WTC11 (cell line): ENCODE measurements around the gene STX4. TPM values are rescaled to one million over a fixed set of nuclear protein-coding genes. Genes with fewer than 3 reads are reported as not detected.
A peak's percentile ranks its signal among the peaks of the same experiment; 100 is the strongest.

ENCODE experiments used
- ATAC-seq: fragments of 200-7000 bp; cut with Tn5 transposase; 2 replicates; pipeline ENCODE4 v1.10.0; 2021; ENCODE audit warnings: mild to moderate bottlenecking, moderate library complexity
- CTCF ChIA-PET: fragments of 300-600 bp; sonication (Branson Sonifier 250); formaldehyde crosslinking; loops from one replicate; lab custom pipeline; 2021; ENCODE audit warnings: antibody characterized with exemption; lab: Charles Lee
- POLR2A ChIA-PET: fragments of 350-600 bp; sonication (Branson Sonifier 250); formaldehyde crosslinking; loops from one replicate; lab custom pipeline; 2021; ENCODE audit warnings: antibody characterized with exemption; lab: Charles Lee
- DNase-seq: peaks from one replicate; pipeline ENCODE4 v3.0.0; 2021; ENCODE audit warnings: low spot score
- H3K27ac Mint-ChIP-seq: 2 replicates; pipeline ENCODE4 v1.8.0; 2021; ENCODE audit warnings: mixed read lengths
- H3K27me3 Mint-ChIP-seq: 2 replicates; pipeline ENCODE4 v1.8.0; 2021; ENCODE audit warnings: low read depth, mild to moderate bottlenecking, moderate library complexity, mixed read lengths
- H3K36me3 Mint-ChIP-seq: 2 replicates; pipeline ENCODE4 v1.8.0; 2021; ENCODE audit warnings: mixed read lengths
- H3K4me1 Mint-ChIP-seq: 2 replicates; pipeline ENCODE4 v1.8.0; 2022; ENCODE audit warnings: mixed read lengths
- H3K4me3 Mint-ChIP-seq: 2 replicates; pipeline ENCODE4 v1.8.0; 2021; ENCODE audit warnings: mild to moderate bottlenecking, moderate library complexity, mixed read lengths
- H3K9me3 Mint-ChIP-seq: 2 replicates; pipeline ENCODE4 v1.8.0; 2021; ENCODE audit warnings: mixed read lengths
- CREM ChIP-seq: sonication (generic); formaldehyde crosslinking; IDR thresholded peaks from 2 replicates; pipeline ENCODE4 v1.8.1; 2022; ENCODE audit warnings: mild to moderate bottlenecking, missing genetic modification reagents, moderate library complexity
- ETV6 ChIP-seq: sonication (generic); formaldehyde crosslinking; IDR thresholded peaks from 2 replicates; pipeline ENCODE4 v1.8.1; 2022; ENCODE audit warnings: mild to moderate bottlenecking, missing genetic modification reagents
- FOXP1 ChIP-seq: sonication (generic); formaldehyde crosslinking; IDR thresholded peaks from 2 replicates; pipeline ENCODE4 v1.8.0; 2022; ENCODE audit warnings: missing genetic modification reagents, mild to moderate bottlenecking, moderate library complexity, borderline replicate concordance
- FOXP4 ChIP-seq: sonication (generic); formaldehyde crosslinking; IDR thresholded peaks from 2 replicates; pipeline ENCODE4 v1.8.0; 2022; ENCODE audit warnings: mild to moderate bottlenecking, missing genetic modification reagents
- GABPB1 ChIP-seq: sonication (generic); formaldehyde crosslinking; IDR thresholded peaks from 2 replicates; pipeline ENCODE4 v1.8.1; 2023; ENCODE audit warnings: mild to moderate bottlenecking, missing genetic modification reagents
- MYBL2 ChIP-seq: sonication (generic); formaldehyde crosslinking; IDR thresholded peaks from 2 replicates; pipeline ENCODE4 v1.8.1; 2023; ENCODE audit warnings: mild to moderate bottlenecking, moderate library complexity, missing genetic modification reagents
- NFYB ChIP-seq: sonication (generic); formaldehyde crosslinking; conservative IDR thresholded peaks from 2 replicates; pipeline ENCODE4 v1.8.0; 2022; ENCODE audit warnings: low read depth, missing genetic modification reagents
- SMAD3 ChIP-seq: sonication (generic); formaldehyde crosslinking; IDR thresholded peaks from 2 replicates; pipeline ENCODE4 v1.8.0; 2022; ENCODE audit warnings: missing genetic modification reagents, mild to moderate bottlenecking, borderline replicate concordance
- TEAD4 ChIP-seq: sonication (generic); formaldehyde crosslinking; IDR thresholded peaks from 2 replicates; pipeline ENCODE4 v1.8.0; 2022; ENCODE audit warnings: mild to moderate bottlenecking, missing genetic modification reagents
- USF1 ChIP-seq: sonication (generic); formaldehyde crosslinking; IDR thresholded peaks from 2 replicates; pipeline ENCODE4 v1.8.0; 2022; ENCODE audit warnings: mild to moderate bottlenecking, missing genetic modification reagents
- USF2 ChIP-seq: sonication (generic); formaldehyde crosslinking; IDR thresholded peaks from 2 replicates; pipeline ENCODE4 v1.8.1; 2023; ENCODE audit warnings: mild to moderate bottlenecking, missing genetic modification reagents, moderate library complexity
- ZBTB21 ChIP-seq: sonication (generic); formaldehyde crosslinking; IDR thresholded peaks from 2 replicates; pipeline ENCODE4 v1.8.1; 2023; ENCODE audit warnings: mild to moderate bottlenecking, missing genetic modification reagents, borderline replicate concordance
- ZNF121 ChIP-seq: sonication (generic); formaldehyde crosslinking; IDR thresholded peaks from 2 replicates; pipeline ENCODE4 v1.8.0; 2023; ENCODE audit warnings: missing genetic modification reagents
- ZNF138 ChIP-seq: sonication (generic); formaldehyde crosslinking; conservative IDR thresholded peaks from 2 replicates; pipeline ENCODE4 v1.8.1; 2022; ENCODE audit warnings: mild to moderate bottlenecking, moderate library complexity, missing genetic modification reagents
- ZNF219 ChIP-seq: sonication (generic); formaldehyde crosslinking; IDR thresholded peaks from 2 replicates; pipeline ENCODE4 v1.8.0; 2023; ENCODE audit warnings: missing genetic modification reagents, mild to moderate bottlenecking, borderline replicate concordance
- ZNF317 ChIP-seq: sonication (generic); formaldehyde crosslinking; IDR thresholded peaks from 2 replicates; pipeline ENCODE4 v1.8.1; 2023; ENCODE audit warnings: low read depth, mild to moderate bottlenecking, moderate library complexity, missing genetic modification reagents, borderline replicate concordance
- total RNA-seq: library from RNA; stranded (reverse); gene quantifications from 3 replicates; pipeline ENCODE4 v1.2.3, GENCODE V29; 2021
- TF ChIP-seq, protein P1 (sequence below): sonication (generic); formaldehyde crosslinking; IDR thresholded peaks from 2 replicates; pipeline ENCODE4 v1.8.0; 2023; ENCODE audit warnings: missing genetic modification reagents, mild to moderate bottlenecking, borderline replicate concordance
- TF ChIP-seq, protein P2 (sequence below): fragments of 250-450 bp; sonication (Bioruptor Pico); IDR thresholded peaks from 2 replicates; pipeline ENCODE4 v1.9.0; 2021; ENCODE audit warnings: moderate library complexity, mild to moderate bottlenecking, inconsistent platforms, borderline replicate concordance
- TF ChIP-seq, protein P3 (sequence below): sonication (generic); formaldehyde crosslinking; IDR thresholded peaks from 2 replicates; pipeline ENCODE4 v1.8.0; 2023; ENCODE audit warnings: missing genetic modification reagents

The STX4 gene
- total RNA-seq, 1 experiment from 2014 or later, result 38.4 TPM

DNA sequence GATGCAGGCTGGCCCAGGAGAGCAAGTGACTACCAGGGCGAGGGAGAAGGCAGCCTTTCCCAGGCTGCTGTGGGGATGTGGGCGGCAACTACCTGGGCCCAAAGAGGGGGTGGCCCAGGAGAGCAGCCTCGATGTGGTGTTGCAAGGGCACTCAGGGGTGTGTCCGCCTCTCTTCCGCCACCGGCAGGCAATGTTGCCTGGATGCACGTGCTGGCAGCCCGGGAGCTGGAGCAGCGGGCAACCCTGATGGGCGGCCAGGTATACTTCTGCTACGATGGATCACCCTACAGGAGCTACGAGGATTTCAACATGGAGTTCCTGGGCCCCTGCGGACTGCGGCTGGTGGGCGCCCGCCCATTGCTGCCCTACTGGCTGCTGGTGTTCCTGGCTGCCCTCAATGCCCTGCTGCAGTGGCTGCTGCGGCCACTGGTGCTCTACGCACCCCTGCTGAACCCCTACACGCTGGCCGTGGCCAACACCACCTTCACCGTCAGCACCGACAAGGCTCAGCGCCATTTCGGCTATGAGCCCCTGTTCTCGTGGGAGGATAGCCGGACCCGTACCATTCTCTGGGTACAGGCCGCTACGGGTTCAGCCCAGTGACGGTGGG lies 45.7 kb upstream of the STX4 start:
- H3K4me1 Mint-ChIP-seq, result peaks cover 6% of the 10 kb centered on the region
- POLR2A ChIA-PET, result interaction anchor here (0.6 kb wide), 1 partner anchor 462 kb away, joined by 4 read pairs; no protein-coding TSS in a partner anchor
- H3K27me3 Mint-ChIP-seq, result no peaks in the 10 kb centered on the region
- DNase-seq (no peak), ATAC-seq (no peak)
- CTCF ChIA-PET, result interaction anchor here (1.0 to 3.7 kb wide), 5 partner anchors 9 to 395 kb away, joined by 4 to 79 read pairs (median 4); no protein-coding TSS in a partner anchor
- no peak overlapping the region for H3K4me3 Mint-ChIP-seq
- no peaks in the 10 kb centered on the region for H3K9me3 Mint-ChIP-seq
- H3K27ac Mint-ChIP-seq, result no peak overlapping the region
- no peaks in the 10 kb centered on the region; the same call in 1 of the 2 replicates for H3K36me3 Mint-ChIP-seq
- TF ChIP-seq ZNF317 (CRISPR knock-in tag) (no peak), FOXP1 (peak; percentile 43; the same call in 1 of the 2 replicates)

- ChIA-PET POLR2A (no interaction called here), CTCF (no interaction called here)
- DNase-seq (no peak), ATAC-seq (no peak)
- no peak for TF ChIP-seq ZNF219
- no peak overlapping the region for H3K27ac Mint-ChIP-seq
- no peak overlapping the region for H3K4me3 Mint-ChIP-seq
- H3K9me3 Mint-ChIP-seq, result no peaks in the 10 kb centered on the region
- H3K27me3 Mint-ChIP-seq, result no peaks in the 10 kb centered on the region
- no peaks in the 10 kb centered on the region for H3K36me3 Mint-ChIP-seq
- peaks cover 6% of the 10 kb centered on the region for H3K4me1 Mint-ChIP-seq
These were observed 43.8 kb upstream of the STX4 start for GRCh38 chr16:30989469-30990047.

GRCh38 chr16:30990105-30990504 lies 43.3 kb upstream of the STX4 start:
- Mint-ChIP-seq H3K27me3 (no peaks in the 10 kb centered on the region), H3K9me3 (no peaks in the 10 kb centered on the region), H3K27ac (no peak overlapping the region), H3K4me3 (no peak overlapping the region), H3K4me1 (peaks cover 6% of the 10 kb centered on the region), H3K36me3 (no peaks in the 10 kb centered on the region)
- ATAC-seq (no peak), DNase-seq (no peak)
- TF ChIP-seq ZNF121 (CRISPR knock-in tag), result no peak
- TF ChIP-seq ZNF138 (CRISPR knock-in tag), result no peak
- no peak for TF ChIP-seq MYBL2 (CRISPR knock-in tag)
- TF ChIP-seq CREM (CRISPR knock-in tag), result no peak
- TF ChIP-seq GABPB1, result no peak
- no peak for TF ChIP-seq FOXP4 (CRISPR knock-in tag)
- TF ChIP-seq, protein P1, sequence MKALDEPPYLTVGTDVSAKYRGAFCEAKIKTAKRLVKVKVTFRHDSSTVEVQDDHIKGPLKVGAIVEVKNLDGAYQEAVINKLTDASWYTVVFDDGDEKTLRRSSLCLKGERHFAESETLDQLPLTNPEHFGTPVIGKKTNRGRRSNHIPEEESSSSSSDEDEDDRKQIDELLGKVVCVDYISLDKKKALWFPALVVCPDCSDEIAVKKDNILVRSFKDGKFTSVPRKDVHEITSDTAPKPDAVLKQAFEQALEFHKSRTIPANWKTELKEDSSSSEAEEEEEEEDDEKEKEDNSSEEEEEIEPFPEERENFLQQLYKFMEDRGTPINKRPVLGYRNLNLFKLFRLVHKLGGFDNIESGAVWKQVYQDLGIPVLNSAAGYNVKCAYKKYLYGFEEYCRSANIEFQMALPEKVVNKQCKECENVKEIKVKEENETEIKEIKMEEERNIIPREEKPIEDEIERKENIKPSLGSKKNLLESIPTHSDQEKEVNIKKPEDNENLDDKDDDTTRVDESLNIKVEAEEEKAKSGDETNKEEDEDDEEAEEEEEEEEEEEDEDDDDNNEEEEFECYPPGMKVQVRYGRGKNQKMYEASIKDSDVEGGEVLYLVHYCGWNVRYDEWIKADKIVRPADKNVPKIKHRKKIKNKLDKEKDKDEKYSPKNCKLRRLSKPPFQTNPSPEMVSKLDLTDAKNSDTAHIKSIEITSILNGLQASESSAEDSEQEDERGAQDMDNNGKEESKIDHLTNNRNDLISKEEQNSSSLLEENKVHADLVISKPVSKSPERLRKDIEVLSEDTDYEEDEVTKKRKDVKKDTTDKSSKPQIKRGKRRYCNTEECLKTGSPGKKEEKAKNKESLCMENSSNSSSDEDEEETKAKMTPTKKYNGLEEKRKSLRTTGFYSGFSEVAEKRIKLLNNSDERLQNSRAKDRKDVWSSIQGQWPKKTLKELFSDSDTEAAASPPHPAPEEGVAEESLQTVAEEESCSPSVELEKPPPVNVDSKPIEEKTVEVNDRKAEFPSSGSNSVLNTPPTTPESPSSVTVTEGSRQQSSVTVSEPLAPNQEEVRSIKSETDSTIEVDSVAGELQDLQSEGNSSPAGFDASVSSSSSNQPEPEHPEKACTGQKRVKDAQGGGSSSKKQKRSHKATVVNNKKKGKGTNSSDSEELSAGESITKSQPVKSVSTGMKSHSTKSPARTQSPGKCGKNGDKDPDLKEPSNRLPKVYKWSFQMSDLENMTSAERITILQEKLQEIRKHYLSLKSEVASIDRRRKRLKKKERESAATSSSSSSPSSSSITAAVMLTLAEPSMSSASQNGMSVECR (CRISPR knock-in tag), result no peak
- no peak for TF ChIP-seq ZBTB21
- no peak for TF ChIP-seq NFYB (CRISPR knock-in tag)
- TF ChIP-seq SMAD3 (CRISPR knock-in tag), result no peak
- no peak for TF ChIP-seq USF2 (CRISPR knock-in tag)
- TF ChIP-seq, protein P2, sequence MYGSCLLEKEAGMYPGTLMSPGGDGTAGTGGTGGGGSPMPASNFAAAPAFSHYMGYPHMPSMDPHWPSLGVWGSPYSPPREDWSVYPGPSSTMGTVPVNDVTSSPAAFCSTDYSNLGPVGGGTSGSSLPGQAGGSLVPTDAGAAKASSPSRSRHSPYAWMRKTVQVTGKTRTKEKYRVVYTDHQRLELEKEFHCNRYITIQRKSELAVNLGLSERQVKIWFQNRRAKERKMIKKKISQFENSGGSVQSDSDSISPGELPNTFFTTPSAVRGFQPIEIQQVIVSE, result no peak
- TF ChIP-seq USF1 (CRISPR knock-in tag), result no peak
- TF ChIP-seq TEAD4 (CRISPR knock-in tag), result no peak
- no peak for TF ChIP-seq ETV6
- TF ChIP-seq, protein P3, sequence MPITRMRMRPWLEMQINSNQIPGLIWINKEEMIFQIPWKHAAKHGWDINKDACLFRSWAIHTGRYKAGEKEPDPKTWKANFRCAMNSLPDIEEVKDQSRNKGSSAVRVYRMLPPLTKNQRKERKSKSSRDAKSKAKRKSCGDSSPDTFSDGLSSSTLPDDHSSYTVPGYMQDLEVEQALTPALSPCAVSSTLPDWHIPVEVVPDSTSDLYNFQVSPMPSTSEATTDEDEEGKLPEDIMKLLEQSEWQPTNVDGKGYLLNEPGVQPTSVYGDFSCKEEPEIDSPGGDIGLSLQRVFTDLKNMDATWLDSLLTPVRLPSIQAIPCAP (CRISPR knock-in tag), result no peak
- POLR2A ChIA-PET, result no interaction called here
- CTCF ChIA-PET, result interaction anchor here (0.5 kb wide), 1 partner anchor 25 kb away, joined by 4 read pairs; no protein-coding TSS in a partner anchor
